HCT116 (cell line): ENCODE measurements around the gene FAM184A.

Source experiments
- CTCF ChIP-seq, 3 experiments: fragments of 200-600 bp in 1 of 3; sonication (generic) in 1 of 3; IDR thresholded peaks in 2 of 3; conservative IDR thresholded peaks in 1 of 3; 2 replicates each; pipeline ENCODE4 v1.5.1; 2012 to 2017; ENCODE audit warnings: low read depth in 2 of 3, low read length in 2 of 3, antibody characterized with exemption in 1 of 3, borderline replicate concordance in 1 of 3, control low read depth in 1 of 3, mild to moderate bottlenecking in 1 of 3, mixed read lengths in 1 of 3, mixed run types in 1 of 3, moderate library complexity in 1 of 3; ENCODE audit not compliant: insufficient read depth in 1 of 3
- EZH2 ChIP-seq: fragments of 200-600 bp; sonication (generic); IDR thresholded peaks from 2 replicates; pipeline ENCODE4 v1.6.1; 2017; ENCODE audit warnings: antibody characterized with exemption, mixed run types
- EZH2phosphoT487 ChIP-seq: fragments of 200-600 bp; IDR thresholded peaks from 2 replicates; pipeline ENCODE4 v1.6.1; 2018; ENCODE audit warnings: antibody characterized with exemption, borderline replicate concordance
- POLR2A ChIP-seq: IDR thresholded peaks from 2 replicates; pipeline ENCODE4 v1.7.0; 2011; ENCODE audit warnings: borderline replicate concordance; ENCODE audit not compliant: insufficient read depth, insufficient read length; ENCODE audit errors: extremely low read depth
- POLR2AphosphoS5 ChIP-seq: IDR thresholded peaks from 2 replicates; pipeline ENCODE4 v1.6.1; 2011; ENCODE audit warnings: mild to moderate bottlenecking, low read depth, low read length, moderate library complexity
- REST ChIP-seq: IDR thresholded peaks from 2 replicates; pipeline ENCODE4 v1.6.1; 2012; ENCODE audit warnings: low read depth
- SP1 ChIP-seq: IDR thresholded peaks from 2 replicates; pipeline ENCODE4 v1.6.1; 2012; ENCODE audit warnings: low read depth
- TCF7L2 ChIP-seq: IDR thresholded peaks from 2 replicates; pipeline ENCODE4 v1.7.0; 2011; ENCODE audit warnings: borderline replicate concordance, inconsistent platforms; ENCODE audit not compliant: insufficient read depth, insufficient read length; ENCODE audit errors: extremely low read depth
- ZFX ChIP-seq: fragments of 450-650 bp; IDR thresholded peaks from 2 replicates; pipeline ENCODE4 v1.6.1; 2017
- ZNF274 ChIP-seq: fragments of 200-500 bp; sonication (Bioruptor generic); IDR thresholded peaks from 2 replicates; pipeline ENCODE4 v1.6.1; 2014; ENCODE audit warnings: mild to moderate bottlenecking, low read depth, low read length, inconsistent platforms

- TF ChIP-seq POLR2AphosphoS5 (no peak), CTCF (IDR thresholded peaks at IDR 0.05 in 2 of 3, conservative IDR thresholded peaks at IDR 0.05 in 1 of 3; ENCODE audit: borderline replicate concordance in 1 of 3, insufficient read depth in 1 of 3, low read depth in 2 of 3, low read length in 2 of 3) (no peak), SP1 (no peak), ZFX (no peak), POLR2A (no peak), EZH2phosphoT487 (no peak), REST (no peak), ZNF274 (no peak), EZH2 (no peak), TCF7L2 (no peak)
Measured at GRCh38 chr6:119109654-119110325, 31.3 kb upstream of the FAM184A start.
